H9 (cell line): Measurements from ENCODE around the gene FHIT. TPM values are rescaled to one million over a fixed set of nuclear protein-coding genes. Genes with fewer than 3 reads are reported as not detected.

Source experiments
- DNase-seq: peaks from one replicate; pipeline ENCODE4 v3.0.0-alpha.2; 2017
- H2AFZ ChIP-seq: one replicate; pipeline ENCODE4 v1.6.1; 2013; ENCODE audit warnings: mild to moderate bottlenecking, low read length, control low read depth, moderate library complexity
- H2AK5ac ChIP-seq: 2 replicates; pipeline ENCODE4 v1.6.1; 2013; ENCODE audit warnings: low read length, control low read depth, mixed read lengths; ENCODE audit not compliant: insufficient read length
- H2BK120ac ChIP-seq: one replicate; pipeline ENCODE4 v1.6.1; 2013; ENCODE audit warnings: low read depth, mild to moderate bottlenecking, low read length, control low read depth, inconsistent platforms; ENCODE audit not compliant: poor library complexity, severe bottlenecking
- H2BK12ac ChIP-seq: 2 replicates; pipeline ENCODE4 v1.6.1; 2013; ENCODE audit warnings: low read length, control low read depth, mixed read lengths, low read depth; ENCODE audit not compliant: insufficient read length
- H2BK15ac ChIP-seq: 2 replicates; pipeline ENCODE4 v1.6.1; 2013; ENCODE audit warnings: low read depth, low read length, control low read depth
- H2BK20ac ChIP-seq: one replicate; pipeline ENCODE4 v1.6.1; 2013; ENCODE audit warnings: low read depth, mild to moderate bottlenecking, low read length, control low read depth, inconsistent platforms; ENCODE audit not compliant: poor library complexity, severe bottlenecking
- H2BK5ac ChIP-seq: 2 replicates; pipeline ENCODE4 v1.6.1; 2013; ENCODE audit warnings: low read length, control low read depth, mixed read lengths; ENCODE audit not compliant: insufficient read length
- H3K14ac ChIP-seq: 2 replicates; pipeline ENCODE4 v1.6.1; 2013; ENCODE audit warnings: low read length, control low read depth; ENCODE audit not compliant: insufficient read depth
- H3K18ac ChIP-seq: 2 replicates; pipeline ENCODE4 v1.6.1; 2013; ENCODE audit warnings: low read depth, mild to moderate bottlenecking, mixed read lengths, low read length, control low read depth; ENCODE audit not compliant: insufficient read length
- H3K23ac ChIP-seq: 2 replicates; pipeline ENCODE4 v1.6.1; 2013; ENCODE audit warnings: low read length, control low read depth, mixed read lengths, low read depth; ENCODE audit not compliant: insufficient read length
- H3K23me2 ChIP-seq: 2 replicates; pipeline ENCODE4 v1.6.1; 2013; ENCODE audit warnings: low read depth, mild to moderate bottlenecking, mixed read lengths, low read length, control low read depth; ENCODE audit not compliant: insufficient read length, poor library complexity, severe bottlenecking
- H3K27ac ChIP-seq: 2 replicates; pipeline ENCODE4 v1.5.1; 2013; ENCODE audit warnings: low read length, control low read depth, mixed read lengths, low read depth; ENCODE audit not compliant: insufficient read length
- H3K27me3 ChIP-seq: 2 replicates; pipeline ENCODE4 v1.6.1; 2013; ENCODE audit warnings: low read length, control low read depth, inconsistent platforms; ENCODE audit not compliant: insufficient read depth
- H3K4ac ChIP-seq: 2 replicates; pipeline ENCODE4 v1.6.1; 2013; ENCODE audit warnings: low read depth, mild to moderate bottlenecking, control low read depth, inconsistent platforms, low read length, moderate library complexity
- H3K4me1 ChIP-seq: 2 replicates; pipeline ENCODE4 v1.6.1; 2013; ENCODE audit warnings: low read length, control low read depth, inconsistent platforms; ENCODE audit not compliant: insufficient read depth
- H3K4me2 ChIP-seq: 2 replicates; pipeline ENCODE4 v1.6.1; 2013; ENCODE audit warnings: low read length, control low read depth, mixed read lengths; ENCODE audit not compliant: insufficient read length, insufficient read depth
- H3K56ac ChIP-seq: 2 replicates; pipeline ENCODE4 v1.6.1; 2013; ENCODE audit warnings: low read depth, mild to moderate bottlenecking, mixed read lengths, low read length, control low read depth; ENCODE audit not compliant: insufficient read length
- H3K79me1 ChIP-seq: 2 replicates; pipeline ENCODE4 v1.6.1; 2013; ENCODE audit warnings: low read depth, mild to moderate bottlenecking, moderate library complexity, low read length, control low read depth, inconsistent platforms; ENCODE audit not compliant: insufficient read depth, poor library complexity, severe bottlenecking
- H3K79me2 ChIP-seq: 2 replicates; pipeline ENCODE4 v1.6.1; 2013; ENCODE audit warnings: low read length, control low read depth, inconsistent platforms; ENCODE audit not compliant: insufficient read depth
- H3K9ac ChIP-seq: 2 replicates; pipeline ENCODE4 v1.6.1; 2013; ENCODE audit warnings: low read length, control low read depth, mixed read lengths; ENCODE audit not compliant: insufficient read length; ENCODE audit errors: extremely low read depth
- H3K9me3 ChIP-seq: one replicate; pipeline ENCODE4 v1.6.1; 2013; ENCODE audit warnings: low read depth, low read length, inconsistent platforms; ENCODE audit not compliant: control insufficient read depth
- H3T11ph ChIP-seq: one replicate; pipeline ENCODE4 v1.6.1; 2013; ENCODE audit warnings: mild to moderate bottlenecking, low read length, control low read depth, inconsistent platforms
- H4K20me1 ChIP-seq: one replicate; pipeline ENCODE4 v1.6.1; 2013; ENCODE audit not compliant: control insufficient read depth, insufficient read length, insufficient read depth
- H4K5ac ChIP-seq: 2 replicates; pipeline ENCODE4 v1.6.1; 2013; ENCODE audit warnings: low read depth, mild to moderate bottlenecking, mixed read lengths, low read length, control low read depth; ENCODE audit not compliant: insufficient read length
- H4K8ac ChIP-seq: replicated peaks from 2 replicates; pipeline ENCODE4 v1.6.1; 2013; ENCODE audit warnings: low read length, control low read depth, mixed read lengths, low read depth; ENCODE audit not compliant: insufficient read length
- H4K91ac ChIP-seq: 2 replicates; pipeline ENCODE4 v1.6.1; 2013; ENCODE audit warnings: low read depth, mild to moderate bottlenecking, moderate library complexity, mixed read lengths, low read length, control low read depth; ENCODE audit not compliant: insufficient read length
- H3K27ac Mint-ChIP-seq, 3 experiments: 2 replicates in 2 of 3; 3 replicates in 1 of 3; pipeline ENCODE4 v1.8.0; 2020 to 2021; ENCODE audit warnings: mixed read lengths in 3 of 3, mild to moderate bottlenecking in 1 of 3, moderate library complexity in 1 of 3
- H3K27me3 Mint-ChIP-seq: 2 replicates; pipeline ENCODE4 v1.8.0; 2021; ENCODE audit warnings: low read depth, mild to moderate bottlenecking, moderate library complexity, mixed read lengths
- H3K36me3 Mint-ChIP-seq, 3 experiments: 2 replicates in 2 of 3; 3 replicates in 1 of 3; pipeline ENCODE4 v1.8.0; 2020 to 2021; ENCODE audit warnings: low read depth in 3 of 3, mixed read lengths in 3 of 3; ENCODE audit not compliant: insufficient read depth in 1 of 3
- H3K4me1 Mint-ChIP-seq, 2 experiments: 2 replicates each; pipeline ENCODE4 v1.8.0; 2020; ENCODE audit warnings: mixed read lengths in 2 of 2
- H3K4me3 Mint-ChIP-seq, 2 experiments: 2 replicates in 1 of 2; 3 replicates in 1 of 2; pipeline ENCODE4 v1.8.0; 2020 to 2021; ENCODE audit warnings: mild to moderate bottlenecking in 2 of 2, mixed read lengths in 2 of 2, moderate library complexity in 1 of 2
- H3K9me3 Mint-ChIP-seq, 2 experiments: 2 replicates in 1 of 2; 3 replicates in 1 of 2; pipeline ENCODE4 v1.8.0; 2020; ENCODE audit warnings: mild to moderate bottlenecking in 2 of 2, mixed read lengths in 2 of 2, moderate library complexity in 1 of 2
- WGBS: extraction: QIAGEN DNeasy Blood & Tissue Kit; methylation state at CpG from one replicate; pipeline ENCODE4 v1.1.7; 2013; ENCODE audit warnings: missing lambda C conversion rate, low lambda C conversion rate, mixed read lengths; ENCODE audit not compliant: insufficient read length; ENCODE audit errors: extremely low coverage; 5-methylcytosine and 5-hydroxymethylcytosine counted together
- total RNA-seq: library from RNA; stranded (reverse); gene quantifications from 2 replicates; pipeline ENCODE4 v1.2.1, GENCODE V29; 2021
- TF ChIP-seq, protein P1 (sequence below): fragments of 200-600 bp; sonication (generic); conservative IDR thresholded peaks from 3 replicates; pipeline ENCODE4 v1.8.0; 2021; ENCODE audit warnings: antibody characterized with exemption, mild to moderate bottlenecking

The FHIT gene
- total RNA-seq, 1 experiment from 2014 or later, result 3.0 TPM

DNA sequence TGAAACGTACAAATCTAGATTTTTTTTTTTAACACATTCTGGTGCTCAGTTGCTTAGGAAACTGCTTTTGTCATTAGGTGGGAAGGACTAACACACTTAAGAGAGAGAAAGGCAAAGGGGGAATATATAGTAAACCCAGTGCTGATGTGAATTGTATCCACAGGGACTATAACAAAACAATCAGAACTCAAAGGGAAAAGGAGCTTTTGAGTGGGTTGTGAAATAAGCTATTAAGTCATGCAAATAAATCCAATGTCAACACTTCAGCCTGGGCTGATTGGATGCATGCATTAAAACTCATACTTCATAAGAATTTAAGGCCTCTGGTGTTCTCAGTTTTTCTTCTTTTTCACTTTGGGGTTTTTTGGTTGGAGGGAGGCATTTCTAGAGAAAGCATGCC, 628.9 kb downstream of the FHIT start:
- H3K23me2 ChIP-seq, result no peaks in the 10 kb centered on the region
- H3K36me3 Mint-ChIP-seq, result peaks cover 1 to 10% (median 2%) of the 10 kb centered on the region in 3 experiments; a peak in 5 of 7 replicates

More for the DNA sequence above, 628.9 kb downstream of the FHIT start:
- no peak overlapping the region for H3K56ac ChIP-seq
- H3K14ac ChIP-seq, result no peak overlapping the region
- no peak overlapping the region for H2AK5ac ChIP-seq
- H3K4me2 ChIP-seq, result no peak overlapping the region
- no peak overlapping the region for H2BK20ac ChIP-seq
- H3K79me1 ChIP-seq, result no peaks in the 10 kb centered on the region
- H2BK15ac ChIP-seq, result no peak overlapping the region
- no peak overlapping the region for H3K4me3 Mint-ChIP-seq
- H3K4me1 ChIP-seq, result no peaks in the 10 kb centered on the region
- no peak overlapping the region for H3K18ac ChIP-seq
- H4K20me1 ChIP-seq, result no peaks in the 10 kb centered on the region
- H4K5ac ChIP-seq, result no peak overlapping the region
- H3K9me3 Mint-ChIP-seq, result peaks cover 5 to 17% of the 10 kb centered on the region in 2 experiments
- no peak overlapping the region for H2BK5ac ChIP-seq
- TF ChIP-seq, protein P1, sequence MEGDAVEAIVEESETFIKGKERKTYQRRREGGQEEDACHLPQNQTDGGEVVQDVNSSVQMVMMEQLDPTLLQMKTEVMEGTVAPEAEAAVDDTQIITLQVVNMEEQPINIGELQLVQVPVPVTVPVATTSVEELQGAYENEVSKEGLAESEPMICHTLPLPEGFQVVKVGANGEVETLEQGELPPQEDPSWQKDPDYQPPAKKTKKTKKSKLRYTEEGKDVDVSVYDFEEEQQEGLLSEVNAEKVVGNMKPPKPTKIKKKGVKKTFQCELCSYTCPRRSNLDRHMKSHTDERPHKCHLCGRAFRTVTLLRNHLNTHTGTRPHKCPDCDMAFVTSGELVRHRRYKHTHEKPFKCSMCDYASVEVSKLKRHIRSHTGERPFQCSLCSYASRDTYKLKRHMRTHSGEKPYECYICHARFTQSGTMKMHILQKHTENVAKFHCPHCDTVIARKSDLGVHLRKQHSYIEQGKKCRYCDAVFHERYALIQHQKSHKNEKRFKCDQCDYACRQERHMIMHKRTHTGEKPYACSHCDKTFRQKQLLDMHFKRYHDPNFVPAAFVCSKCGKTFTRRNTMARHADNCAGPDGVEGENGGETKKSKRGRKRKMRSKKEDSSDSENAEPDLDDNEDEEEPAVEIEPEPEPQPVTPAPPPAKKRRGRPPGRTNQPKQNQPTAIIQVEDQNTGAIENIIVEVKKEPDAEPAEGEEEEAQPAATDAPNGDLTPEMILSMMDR, result no peak
- WGBS, result no CpG with 5 or more reads among the region's 1 CpG
- H3K27ac Mint-ChIP-seq, result no peak overlapping the region
- no peak overlapping the region for H2BK120ac ChIP-seq
- no peaks in the 10 kb centered on the region for H3K79me2 ChIP-seq
- no peak for DNase-seq
- H3K27me3 Mint-ChIP-seq, result no peaks in the 10 kb centered on the region
- H4K8ac ChIP-seq, result no peak overlapping the region
- no peak overlapping the region for H3K9ac ChIP-seq
- no peak overlapping the region for H4K91ac ChIP-seq
- no peak overlapping the region for H3K23ac ChIP-seq
- no peak overlapping the region for H3T11ph ChIP-seq
- no peaks in the 10 kb centered on the region for H3K4me1 Mint-ChIP-seq
- no peak overlapping the region for H3K27ac ChIP-seq
- no peaks in the 10 kb centered on the region for H3K27me3 ChIP-seq
- H3K4ac ChIP-seq, result no peak overlapping the region
- H2BK12ac ChIP-seq, result no peak overlapping the region
- no peak overlapping the region for H2AFZ ChIP-seq
- H3K9me3 ChIP-seq, result no peaks in the 10 kb centered on the region
